WTC11 (cell line): Measurements from ENCODE around the gene MRC1. TPM values are rescaled to one million over a fixed set of nuclear protein-coding genes. Genes with fewer than 3 reads are reported as not detected.

ENCODE experiments used
- ATAC-seq: fragments of 200-7000 bp; cut with Tn5 transposase; 2 replicates; pipeline ENCODE4 v1.10.0; 2021; ENCODE audit warnings: mild to moderate bottlenecking, moderate library complexity
- CTCF ChIA-PET: fragments of 300-600 bp; sonication (Branson Sonifier 250); formaldehyde crosslinking; loops from one replicate; lab custom pipeline; 2021; ENCODE audit warnings: antibody characterized with exemption; lab: Charles Lee
- POLR2A ChIA-PET: fragments of 350-600 bp; sonication (Branson Sonifier 250); formaldehyde crosslinking; loops from one replicate; lab custom pipeline; 2021; ENCODE audit warnings: antibody characterized with exemption; lab: Charles Lee
- DNase-seq: peaks from one replicate; pipeline ENCODE4 v3.0.0; 2021; ENCODE audit warnings: low spot score
- H3K27ac Mint-ChIP-seq: 2 replicates; pipeline ENCODE4 v1.8.0; 2021; ENCODE audit warnings: mixed read lengths
- H3K27me3 Mint-ChIP-seq: 2 replicates; pipeline ENCODE4 v1.8.0; 2021; ENCODE audit warnings: low read depth, mild to moderate bottlenecking, moderate library complexity, mixed read lengths
- H3K36me3 Mint-ChIP-seq: 2 replicates; pipeline ENCODE4 v1.8.0; 2021; ENCODE audit warnings: mixed read lengths
- H3K4me1 Mint-ChIP-seq: 2 replicates; pipeline ENCODE4 v1.8.0; 2022; ENCODE audit warnings: mixed read lengths
- H3K4me3 Mint-ChIP-seq: 2 replicates; pipeline ENCODE4 v1.8.0; 2021; ENCODE audit warnings: mild to moderate bottlenecking, moderate library complexity, mixed read lengths
- H3K9me3 Mint-ChIP-seq: 2 replicates; pipeline ENCODE4 v1.8.0; 2021; ENCODE audit warnings: mixed read lengths
- ELF4 ChIP-seq: sonication (generic); formaldehyde crosslinking; IDR thresholded peaks from 2 replicates; pipeline ENCODE4 v1.8.1; 2022; ENCODE audit warnings: low read depth, mild to moderate bottlenecking, moderate library complexity, missing genetic modification reagents
- FOXK1 ChIP-seq: sonication (generic); formaldehyde crosslinking; IDR thresholded peaks from 2 replicates; pipeline ENCODE4 v1.8.0; 2022; ENCODE audit warnings: mild to moderate bottlenecking, moderate library complexity, missing genetic modification reagents
- GABPB1 ChIP-seq: sonication (generic); formaldehyde crosslinking; IDR thresholded peaks from 2 replicates; pipeline ENCODE4 v1.8.1; 2023; ENCODE audit warnings: mild to moderate bottlenecking, missing genetic modification reagents
- MLX ChIP-seq: sonication (generic); formaldehyde crosslinking; IDR thresholded peaks from 2 replicates; pipeline ENCODE4 v1.8.1; 2023; ENCODE audit warnings: mild to moderate bottlenecking, missing genetic modification reagents, moderate library complexity
- NFE2L1 ChIP-seq: sonication (generic); formaldehyde crosslinking; IDR thresholded peaks from 2 replicates; pipeline ENCODE4 v1.8.1; 2023; ENCODE audit warnings: missing genetic modification reagents
- NFYB ChIP-seq: sonication (generic); formaldehyde crosslinking; conservative IDR thresholded peaks from 2 replicates; pipeline ENCODE4 v1.8.0; 2022; ENCODE audit warnings: low read depth, missing genetic modification reagents
- NR1H2 ChIP-seq: sonication (generic); formaldehyde crosslinking; IDR thresholded peaks from 2 replicates; pipeline ENCODE4 v1.9.0; 2021; ENCODE audit warnings: mild to moderate bottlenecking, moderate library complexity, missing genetic modification reagents
- OVOL2 ChIP-seq: fragments of 250-450 bp; sonication (Bioruptor Pico); IDR thresholded peaks from 2 replicates; pipeline ENCODE4 v1.9.0; 2021; ENCODE audit warnings: mild to moderate bottlenecking, borderline replicate concordance
- PRDM15 ChIP-seq: sonication (generic); formaldehyde crosslinking; IDR thresholded peaks from 2 replicates; pipeline ENCODE4 v1.8.0; 2022; ENCODE audit warnings: missing genetic modification reagents
- SMAD3 ChIP-seq: sonication (generic); formaldehyde crosslinking; IDR thresholded peaks from 2 replicates; pipeline ENCODE4 v1.8.0; 2022; ENCODE audit warnings: missing genetic modification reagents, mild to moderate bottlenecking, borderline replicate concordance
- SMAD4 ChIP-seq: sonication (generic); formaldehyde crosslinking; IDR thresholded peaks from 2 replicates; pipeline ENCODE4 v1.8.0; 2022; ENCODE audit warnings: mild to moderate bottlenecking, missing genetic modification reagents
- SP1 ChIP-seq: sonication (generic); formaldehyde crosslinking; conservative IDR thresholded peaks from 2 replicates; pipeline ENCODE4 v1.8.1; 2022; ENCODE audit warnings: missing genetic modification reagents
- USF2 ChIP-seq: sonication (generic); formaldehyde crosslinking; IDR thresholded peaks from 2 replicates; pipeline ENCODE4 v1.8.1; 2023; ENCODE audit warnings: mild to moderate bottlenecking, missing genetic modification reagents, moderate library complexity
- ZNF263 ChIP-seq: sonication (generic); formaldehyde crosslinking; IDR thresholded peaks from 2 replicates; pipeline ENCODE4 v1.8.1; 2022; ENCODE audit warnings: low read depth, mild to moderate bottlenecking, moderate library complexity, missing genetic modification reagents
- ZNF396 ChIP-seq: fragments of 250-450 bp; sonication (Bioruptor Pico); IDR thresholded peaks from 2 replicates; pipeline ENCODE4 v1.8.0; 2021; ENCODE audit warnings: mild to moderate bottlenecking, moderate library complexity, borderline replicate concordance
- total RNA-seq: library from RNA; stranded (reverse); gene quantifications from 3 replicates; pipeline ENCODE4 v1.2.3, GENCODE V29; 2021
- TF ChIP-seq, protein P1 (sequence below): sonication (generic); formaldehyde crosslinking; IDR thresholded peaks from 2 replicates; pipeline ENCODE4 v1.8.0; 2023; ENCODE audit warnings: missing genetic modification reagents, mild to moderate bottlenecking, borderline replicate concordance
- TF ChIP-seq, protein P2 (sequence below): fragments of 250-450 bp; sonication (Bioruptor Pico); IDR thresholded peaks from 2 replicates; pipeline ENCODE4 v1.8.0; 2021; ENCODE audit warnings: mild to moderate bottlenecking

MRC1 gene
- total RNA-seq, 1 experiment from 2014 or later = 0.33 TPM

DNA sequence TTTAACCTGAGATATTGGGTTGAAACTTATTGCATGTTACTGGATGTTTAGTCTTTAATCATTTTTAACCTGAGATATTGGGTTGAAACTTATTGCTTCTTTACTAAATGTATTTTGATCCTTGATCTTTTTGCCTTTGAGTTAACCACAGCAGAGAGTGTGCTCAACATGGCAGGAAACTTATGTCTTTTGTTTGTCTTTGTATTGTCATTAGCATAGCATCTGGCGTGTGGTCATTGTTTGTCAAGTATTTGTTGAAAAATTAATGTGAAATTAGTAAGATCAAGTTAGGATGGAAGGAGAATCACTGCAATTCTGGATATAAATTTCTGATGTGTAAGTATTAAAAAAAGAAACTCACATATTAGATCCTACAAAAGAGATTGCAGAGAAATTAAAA is 8.2 kb downstream of the MRC1 start (continued):
- TF ChIP-seq, protein P1, sequence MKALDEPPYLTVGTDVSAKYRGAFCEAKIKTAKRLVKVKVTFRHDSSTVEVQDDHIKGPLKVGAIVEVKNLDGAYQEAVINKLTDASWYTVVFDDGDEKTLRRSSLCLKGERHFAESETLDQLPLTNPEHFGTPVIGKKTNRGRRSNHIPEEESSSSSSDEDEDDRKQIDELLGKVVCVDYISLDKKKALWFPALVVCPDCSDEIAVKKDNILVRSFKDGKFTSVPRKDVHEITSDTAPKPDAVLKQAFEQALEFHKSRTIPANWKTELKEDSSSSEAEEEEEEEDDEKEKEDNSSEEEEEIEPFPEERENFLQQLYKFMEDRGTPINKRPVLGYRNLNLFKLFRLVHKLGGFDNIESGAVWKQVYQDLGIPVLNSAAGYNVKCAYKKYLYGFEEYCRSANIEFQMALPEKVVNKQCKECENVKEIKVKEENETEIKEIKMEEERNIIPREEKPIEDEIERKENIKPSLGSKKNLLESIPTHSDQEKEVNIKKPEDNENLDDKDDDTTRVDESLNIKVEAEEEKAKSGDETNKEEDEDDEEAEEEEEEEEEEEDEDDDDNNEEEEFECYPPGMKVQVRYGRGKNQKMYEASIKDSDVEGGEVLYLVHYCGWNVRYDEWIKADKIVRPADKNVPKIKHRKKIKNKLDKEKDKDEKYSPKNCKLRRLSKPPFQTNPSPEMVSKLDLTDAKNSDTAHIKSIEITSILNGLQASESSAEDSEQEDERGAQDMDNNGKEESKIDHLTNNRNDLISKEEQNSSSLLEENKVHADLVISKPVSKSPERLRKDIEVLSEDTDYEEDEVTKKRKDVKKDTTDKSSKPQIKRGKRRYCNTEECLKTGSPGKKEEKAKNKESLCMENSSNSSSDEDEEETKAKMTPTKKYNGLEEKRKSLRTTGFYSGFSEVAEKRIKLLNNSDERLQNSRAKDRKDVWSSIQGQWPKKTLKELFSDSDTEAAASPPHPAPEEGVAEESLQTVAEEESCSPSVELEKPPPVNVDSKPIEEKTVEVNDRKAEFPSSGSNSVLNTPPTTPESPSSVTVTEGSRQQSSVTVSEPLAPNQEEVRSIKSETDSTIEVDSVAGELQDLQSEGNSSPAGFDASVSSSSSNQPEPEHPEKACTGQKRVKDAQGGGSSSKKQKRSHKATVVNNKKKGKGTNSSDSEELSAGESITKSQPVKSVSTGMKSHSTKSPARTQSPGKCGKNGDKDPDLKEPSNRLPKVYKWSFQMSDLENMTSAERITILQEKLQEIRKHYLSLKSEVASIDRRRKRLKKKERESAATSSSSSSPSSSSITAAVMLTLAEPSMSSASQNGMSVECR (CRISPR knock-in tag) = no peak

DNA sequence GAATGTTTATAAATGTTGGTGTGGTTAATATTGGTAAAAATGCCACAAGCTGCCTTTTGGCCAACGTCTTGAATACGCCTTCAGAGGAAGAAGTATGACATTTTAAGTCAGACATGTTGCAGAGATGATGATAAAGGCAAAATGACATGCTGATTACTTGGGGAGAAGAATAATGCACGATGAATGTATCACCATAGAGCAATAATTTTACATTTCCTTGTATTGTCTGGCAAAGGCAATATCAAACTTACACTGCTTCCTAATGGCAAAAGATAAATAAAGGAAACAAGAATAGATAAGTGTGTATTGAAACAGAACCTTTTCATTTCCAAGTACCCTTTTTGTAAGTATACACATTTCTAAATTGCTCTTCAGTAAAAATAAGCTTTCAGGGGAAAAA is 8.6 kb downstream of the MRC1 start:
- ChIA-PET CTCF (no interaction called here), POLR2A (no interaction called here)
- H3K36me3 Mint-ChIP-seq = no peaks in the 10 kb centered on the region
- no peaks in the 10 kb centered on the region for H3K9me3 Mint-ChIP-seq
- H3K4me1 Mint-ChIP-seq = no peaks in the 10 kb centered on the region
- H3K27me3 Mint-ChIP-seq = no peaks in the 10 kb centered on the region
- DNase-seq = no peak
- no peak for TF ChIP-seq USF2
- no peak for TF ChIP-seq GABPB1
- TF ChIP-seq SMAD4 (CRISPR knock-in tag) = no peak
- no peak for TF ChIP-seq PRDM15 (CRISPR knock-in tag)
- no peak for TF ChIP-seq SP1 (CRISPR knock-in tag)
- TF ChIP-seq OVOL2 = no peak
- TF ChIP-seq SMAD3 (CRISPR knock-in tag) = no peak
- no peak for TF ChIP-seq NR1H2 (CRISPR knock-in tag)
- no peak for TF ChIP-seq ZNF263 (CRISPR knock-in tag)
- TF ChIP-seq, protein P1 (CRISPR knock-in tag) = no peak
- TF ChIP-seq NFE2L1 (CRISPR knock-in tag) = no peak
- no peak for TF ChIP-seq NFYB
- TF ChIP-seq ELF4 (CRISPR knock-in tag) = no peak
- no peak for TF ChIP-seq MLX (CRISPR knock-in tag)
- TF ChIP-seq, protein P2, sequence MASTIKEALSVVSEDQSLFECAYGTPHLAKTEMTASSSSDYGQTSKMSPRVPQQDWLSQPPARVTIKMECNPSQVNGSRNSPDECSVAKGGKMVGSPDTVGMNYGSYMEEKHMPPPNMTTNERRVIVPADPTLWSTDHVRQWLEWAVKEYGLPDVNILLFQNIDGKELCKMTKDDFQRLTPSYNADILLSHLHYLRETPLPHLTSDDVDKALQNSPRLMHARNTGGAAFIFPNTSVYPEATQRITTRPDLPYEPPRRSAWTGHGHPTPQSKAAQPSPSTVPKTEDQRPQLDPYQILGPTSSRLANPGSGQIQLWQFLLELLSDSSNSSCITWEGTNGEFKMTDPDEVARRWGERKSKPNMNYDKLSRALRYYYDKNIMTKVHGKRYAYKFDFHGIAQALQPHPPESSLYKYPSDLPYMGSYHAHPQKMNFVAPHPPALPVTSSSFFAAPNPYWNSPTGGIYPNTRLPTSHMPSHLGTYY (CRISPR knock-in tag) = no peak
- no peak for TF ChIP-seq ZNF396 (CRISPR knock-in tag)
- TF ChIP-seq FOXK1 (CRISPR knock-in tag) = no peak
- ATAC-seq = no peak
- H3K4me3 Mint-ChIP-seq = no peak overlapping the region
- H3K27ac Mint-ChIP-seq = no peak overlapping the region
